ENCODE results near the gene LMOD2. TPM values are rescaled to one million over a fixed set of nuclear protein-coding genes. Genes with fewer than 3 reads are reported as not detected.

Gene LMOD2
- total and polyA plus RNA-seq, 4 experiments from 2014 or later = 0.17 TPM; not detected in 3

DNA sequence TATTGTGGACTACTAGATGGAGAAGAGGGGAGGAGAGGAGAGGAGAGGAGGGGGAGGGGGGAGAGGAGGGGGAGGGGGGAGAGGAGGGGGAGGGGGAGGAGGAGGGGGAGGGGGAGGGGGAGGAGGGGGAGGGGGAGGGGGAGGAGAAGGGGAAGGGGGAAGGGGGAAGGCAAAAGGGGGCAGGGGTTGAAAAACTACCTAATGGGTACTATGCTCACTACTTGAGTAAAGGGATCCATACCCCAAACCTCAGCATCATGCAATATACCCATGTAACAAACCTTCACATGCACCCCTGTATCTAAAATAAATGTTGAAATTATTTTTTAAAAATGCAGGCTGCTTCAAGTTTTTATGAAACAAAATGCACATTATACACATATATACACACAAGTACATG, 15.1 kb upstream of the LMOD2 start:
- ChIA-PET POLR2A (ENCODE audit: partially characterized antibody) (no interaction called here), CTCF (ENCODE audit: partially characterized antibody) (no interaction called here)
- Mint-ChIP-seq H3K4me3 (no peak overlapping the region), H3K36me3 (no peaks in the 10 kb centered on the region), H3K9me3 (peaks cover 0 to 1% (median 0%) of the 10 kb centered on the region in 8 donors), H3K27me3 (peaks cover 12 to 21% of the 10 kb centered on the region in 2 donors), H3K4me1 (no peaks in the 10 kb centered on the region), H3K27ac (no peak overlapping the region)
- H3K4me1 ChIP-seq (ENCODE audit: insufficient read depth, low read length) = no peaks in the 10 kb centered on the region
- H3K27ac ChIP-seq (ENCODE audit: low read depth, low read length) = no peak overlapping the region
- H3K4me3 ChIP-seq (ENCODE audit: low read length in 2 of 2) = no peak overlapping the region
- H3K36me3 ChIP-seq (ENCODE audit: insufficient read depth, low read length) = no peaks in the 10 kb centered on the region
- peaks cover 5% of the 10 kb centered on the region for H3K27me3 ChIP-seq (ENCODE audit: insufficient read depth, low read length)
- intact Hi-C loops (cut with micrococcal nuclease) = no loop called here
- DNase-seq = no peak
- no peaks in the 10 kb centered on the region for H3K9me3 ChIP-seq (ENCODE audit: control insufficient read depth in 1 of 2, low read length in 2 of 2)

DNA sequence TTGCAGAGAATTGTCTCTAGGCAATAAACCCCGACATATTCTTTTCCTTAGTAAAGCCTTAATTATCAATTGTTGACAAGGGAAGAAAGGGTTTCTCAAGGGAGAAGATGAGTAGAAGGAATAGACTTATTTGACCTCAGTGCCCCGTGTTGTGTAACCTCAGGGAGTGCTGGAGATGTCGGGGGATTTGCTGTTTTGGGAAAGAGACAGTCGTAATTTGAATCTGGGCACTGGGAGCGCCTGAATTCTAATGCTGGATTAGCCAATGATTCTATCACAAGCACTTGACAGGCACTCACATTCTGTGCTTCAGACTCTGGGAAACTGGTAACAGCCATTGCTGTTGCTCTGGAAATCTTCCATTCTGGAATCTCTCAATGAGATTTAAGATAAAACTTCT, 13.8 kb upstream of the LMOD2 start:
- H3K36me3 ChIP-seq (ENCODE audit: insufficient read depth, low read length) = no peaks in the 10 kb centered on the region
- H3K27ac ChIP-seq (ENCODE audit: low read depth, low read length) = no peak overlapping the region
- Mint-ChIP-seq H3K9me3 (peaks cover 0 to 1% (median 0%) of the 10 kb centered on the region in 8 donors), H3K4me1 (no peaks in the 10 kb centered on the region), H3K36me3 (no peaks in the 10 kb centered on the region), H3K27ac (no peak overlapping the region), H3K4me3 (no peak overlapping the region), H3K27me3 (peaks cover 12 to 25% of the 10 kb centered on the region in 2 donors)
- intact Hi-C loops (cut with micrococcal nuclease) = no loop called here
- H3K9me3 ChIP-seq (ENCODE audit: control insufficient read depth in 1 of 2, low read length in 2 of 2) = no peaks in the 10 kb centered on the region
- ChIA-PET POLR2A (ENCODE audit: partially characterized antibody) (no interaction called here), CTCF (ENCODE audit: partially characterized antibody) (no interaction called here)
- DNase-seq = no peak
- H3K27me3 ChIP-seq (ENCODE audit: insufficient read depth, low read length) = peaks cover 5% of the 10 kb centered on the region
- H3K4me1 ChIP-seq (ENCODE audit: insufficient read depth, low read length) = no peaks in the 10 kb centered on the region
- no peak overlapping the region for H3K4me3 ChIP-seq (ENCODE audit: low read length in 2 of 2)

- intact Hi-C loops (cut with micrococcal nuclease) = no loop called here
Observed at GRCh38 chr7:123643495-123644441, 11.9 kb upstream of the LMOD2 start.

DNA sequence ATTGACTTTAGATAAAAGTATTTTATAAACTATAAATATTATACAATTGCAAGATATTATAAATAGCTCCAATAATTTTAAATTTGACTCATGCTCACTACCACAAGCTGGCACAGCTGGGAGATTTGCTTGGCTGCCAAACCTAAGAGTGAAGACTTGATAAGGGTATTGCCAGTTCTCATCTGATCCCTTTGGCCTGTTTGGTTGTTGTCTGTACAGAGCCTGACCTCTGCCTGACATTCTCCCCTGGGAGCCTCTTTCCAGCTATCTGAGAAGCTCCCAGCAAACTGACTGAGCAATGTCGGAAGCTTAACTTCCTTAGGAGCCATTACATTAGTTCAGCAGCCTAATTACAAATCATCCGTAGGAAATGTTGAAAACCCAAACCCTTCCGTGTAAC, 10.2 kb upstream of the LMOD2 start:
- Mint-ChIP-seq H3K4me1 (no peaks in the 10 kb centered on the region), H3K9me3 (no peaks in the 10 kb centered on the region), H3K4me3 (no peak overlapping the region), H3K27me3 (peaks cover 8 to 15% of the 10 kb centered on the region in 2 donors), H3K27ac (no peak overlapping the region), H3K36me3 (no peaks in the 10 kb centered on the region)
- Histone ChIP-seq H3K27me3 (ENCODE audit: insufficient read depth, low read length) (peaks cover 5% of the 10 kb centered on the region), H3K36me3 (ENCODE audit: insufficient read depth, low read length) (no peaks in the 10 kb centered on the region), H3K9me3 (ENCODE audit: control insufficient read depth in 1 of 2, low read length in 2 of 2) (no peaks in the 10 kb centered on the region), H3K4me3 (ENCODE audit: low read length in 2 of 2) (no peak overlapping the region), H3K4me1 (ENCODE audit: insufficient read depth, low read length) (no peaks in the 10 kb centered on the region), H3K27ac (ENCODE audit: low read depth, low read length) (no peak overlapping the region)
- CTCF ChIA-PET (ENCODE audit: partially characterized antibody) = interaction anchor here (0.7 to 3.4 kb wide), 4 partner anchors 9 to 220 kb away, joined by 3 to 8 read pairs (median 4); partner anchors contain the start of gene LMOD2
- intact Hi-C loops (cut with micrococcal nuclease) = no loop called here
- DNase-seq = no peak
- POLR2A ChIA-PET (ENCODE audit: partially characterized antibody) = no interaction called here

More at GRCh38 chr7:123643495-123644441, 11.9 kb upstream of the LMOD2 start:
- ChIA-PET CTCF (ENCODE audit: partially characterized antibody) (interaction anchor here (0.7 to 3.4 kb wide), 5 partner anchors 8 to 221 kb away, joined by 3 to 8 read pairs (median 4); partner anchors contain the start of gene LMOD2), POLR2A (ENCODE audit: partially characterized antibody) (no interaction called here)
- Mint-ChIP-seq H3K9me3 (no peaks in the 10 kb centered on the region), H3K4me3 (no peak overlapping the region), H3K4me1 (no peaks in the 10 kb centered on the region), H3K27ac (no peak overlapping the region), H3K27me3 (peaks cover 8 to 14% of the 10 kb centered on the region in 2 donors), H3K36me3 (no peaks in the 10 kb centered on the region)
- Histone ChIP-seq H3K27ac (ENCODE audit: low read depth, low read length) (no peak overlapping the region), H3K4me1 (ENCODE audit: insufficient read depth, low read length) (no peaks in the 10 kb centered on the region), H3K27me3 (ENCODE audit: insufficient read depth, low read length) (peaks cover 5% of the 10 kb centered on the region), H3K9me3 (ENCODE audit: control insufficient read depth in 1 of 2, low read length in 2 of 2) (no peaks in the 10 kb centered on the region), H3K36me3 (ENCODE audit: insufficient read depth, low read length) (no peaks in the 10 kb centered on the region), H3K4me3 (ENCODE audit: low read length in 2 of 2) (no peak overlapping the region)
- no peak for DNase-seq

- H3K9me3 ChIP-seq (ENCODE audit: control insufficient read depth in 1 of 2, low read length in 2 of 2) = no peaks in the 10 kb centered on the region
- intact Hi-C loops (cut with micrococcal nuclease) = no loop called here
- peaks cover 8 to 17% of the 10 kb centered on the region in 2 donors for H3K27me3 Mint-ChIP-seq
- H3K27ac ChIP-seq (ENCODE audit: low read depth, low read length) = no peak overlapping the region
- no peaks in the 10 kb centered on the region for H3K36me3 Mint-ChIP-seq
- H3K4me3 ChIP-seq (ENCODE audit: low read length in 2 of 2) = no peak overlapping the region
- H3K4me1 ChIP-seq (ENCODE audit: insufficient read depth, low read length) = no peaks in the 10 kb centered on the region
- ChIA-PET CTCF (ENCODE audit: partially characterized antibody) (interaction anchor here (2.6 kb wide), 1 partner anchor 23 kb away, joined by 5 read pairs; no protein-coding TSS in a partner anchor), POLR2A (ENCODE audit: partially characterized antibody) (no interaction called here)
- no peaks in the 10 kb centered on the region for H3K4me1 Mint-ChIP-seq
- no peaks in the 10 kb centered on the region for H3K36me3 ChIP-seq (ENCODE audit: insufficient read depth, low read length)
- H3K27me3 ChIP-seq (ENCODE audit: insufficient read depth, low read length) = peaks cover under 1% of the 10 kb centered on the region
- no peak for DNase-seq
- H3K4me3 Mint-ChIP-seq = no peak overlapping the region
- H3K27ac Mint-ChIP-seq = no peak overlapping the region
- H3K9me3 Mint-ChIP-seq = no peaks in the 10 kb centered on the region
Observed at GRCh38 chr7:123647106-123647730, 8.4 kb upstream of the LMOD2 start.

GRCh38 chr7:123649964-123650363, 5.7 kb upstream of the LMOD2 start:
- Mint-ChIP-seq H3K27me3 (peaks cover 5 to 9% of the 10 kb centered on the region in 2 donors), H3K4me3 (no peak overlapping the region)

DNA sequence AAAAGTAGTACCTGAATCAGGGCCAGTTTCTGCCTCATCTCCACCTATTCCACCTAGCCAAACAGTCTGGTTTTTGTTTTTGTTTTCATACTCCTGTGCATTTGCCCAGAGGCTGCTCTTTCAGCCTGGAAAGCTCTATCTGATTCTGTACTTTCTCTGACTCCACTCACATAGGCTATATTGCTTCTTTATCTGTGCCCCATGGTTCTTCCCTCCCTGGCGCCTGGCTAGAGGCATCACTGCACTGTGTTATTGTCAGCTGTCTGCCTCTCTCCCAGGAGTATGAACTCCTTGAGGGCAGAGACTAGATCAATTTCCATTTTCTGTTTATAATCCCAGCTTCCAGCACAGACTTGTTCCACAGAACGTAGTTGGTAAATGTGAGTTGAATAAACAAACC, 5.1 kb upstream of the LMOD2 start:
- Histone ChIP-seq H3K4me1 (ENCODE audit: insufficient read depth, low read length) (no peaks in the 10 kb centered on the region), H3K36me3 (ENCODE audit: insufficient read depth, low read length) (no peaks in the 10 kb centered on the region), H3K4me3 (ENCODE audit: low read length in 2 of 2) (no peak overlapping the region), H3K27me3 (ENCODE audit: insufficient read depth, low read length) (no peaks in the 10 kb centered on the region), H3K9me3 (ENCODE audit: control insufficient read depth in 1 of 2, low read length in 2 of 2) (no peaks in the 10 kb centered on the region), H3K27ac (ENCODE audit: low read depth, low read length) (no peak overlapping the region)
- Mint-ChIP-seq H3K9me3 (no peaks in the 10 kb centered on the region), H3K4me3 (no peak overlapping the region), H3K27me3 (peaks cover 5 to 10% of the 10 kb centered on the region in 2 donors), H3K36me3 (no peaks in the 10 kb centered on the region), H3K4me1 (no peaks in the 10 kb centered on the region), H3K27ac (no peak overlapping the region)
- intact Hi-C loops (cut with micrococcal nuclease) = no loop called here
- no peak for DNase-seq
- POLR2A ChIA-PET (ENCODE audit: partially characterized antibody) = no interaction called here
- CTCF ChIA-PET (ENCODE audit: partially characterized antibody) = no interaction called here

More at GRCh38 chr7:123649964-123650363, 5.7 kb upstream of the LMOD2 start:
- no peaks in the 10 kb centered on the region for H3K4me1 ChIP-seq (ENCODE audit: insufficient read depth, low read length)
- H3K27ac ChIP-seq (ENCODE audit: low read depth, low read length) = no peak overlapping the region
- Mint-ChIP-seq H3K36me3 (no peaks in the 10 kb centered on the region), H3K27ac (no peak overlapping the region), H3K9me3 (no peaks in the 10 kb centered on the region), H3K4me1 (no peaks in the 10 kb centered on the region)
- no peaks in the 10 kb centered on the region for H3K9me3 ChIP-seq (ENCODE audit: control insufficient read depth in 1 of 2, low read length in 2 of 2)
- POLR2A ChIA-PET (ENCODE audit: partially characterized antibody) = no interaction called here
- DNase-seq = no peak
- CTCF ChIA-PET (ENCODE audit: partially characterized antibody) = no interaction called here
- no peaks in the 10 kb centered on the region for H3K36me3 ChIP-seq (ENCODE audit: insufficient read depth, low read length)
- H3K27me3 ChIP-seq (ENCODE audit: insufficient read depth, low read length) = no peaks in the 10 kb centered on the region
- H3K4me3 ChIP-seq (ENCODE audit: low read length in 2 of 2) = no peak overlapping the region
- intact Hi-C loops (cut with micrococcal nuclease) = no loop called here

Data from CD4-positive, alpha-beta memory T cell (primary cell).